Large intestine (tissue), 3 donors: Measurements from ENCODE around the gene XRCC1. TPM values are rescaled to one million over a fixed set of nuclear protein-coding genes. Genes with fewer than 3 reads are reported as not detected.
"Not testable (repeated sequence)": the region's sequence is repeated elsewhere in the genome, so short reads cannot be mapped to it uniquely, and the experiment has no call there.

ENCODE experiments used
- DNase-seq, 2 donors: peaks; one replicate each; pipeline versions ENCODE4 v3.0.0 to v3.0.0-alpha.2; 2013
- H3K27ac ChIP-seq: one replicate; pipeline ENCODE4 v1.5.1; 2013; ENCODE audit warnings: low read length
- H3K27me3 ChIP-seq: 2 replicates; pipeline ENCODE4 v1.6.1; 2013; ENCODE audit warnings: low read length; ENCODE audit not compliant: control insufficient read depth, insufficient read depth
- H3K36me3 ChIP-seq: 2 replicates; pipeline ENCODE4 v1.6.1; 2013; ENCODE audit warnings: low read length; ENCODE audit not compliant: control insufficient read depth, insufficient read depth
- H3K4me1 ChIP-seq: one replicate; pipeline ENCODE4 v1.6.1; 2013; ENCODE audit warnings: low read length; ENCODE audit not compliant: control insufficient read depth, insufficient read depth
- H3K4me3 ChIP-seq: one replicate; pipeline ENCODE4 v1.5.1; 2013; ENCODE audit warnings: low read length
- H3K9me3 ChIP-seq: one replicate; pipeline ENCODE4 v1.6.1; 2013; ENCODE audit warnings: mild to moderate bottlenecking, low read depth, low read length, moderate library complexity; ENCODE audit not compliant: control insufficient read depth
- WGBS: methylation state at CpG from one replicate; pipeline ENCODE4 v1.1.5; 2013; ENCODE audit warnings: low lambda C conversion rate; ENCODE audit not compliant: insufficient coverage; 5-methylcytosine and 5-hydroxymethylcytosine counted together
- polyA plus RNA-seq: library from polyadenylated mRNA; unstranded; fragments of 120-200 nt; gene quantifications from one replicate; pipeline ENCODE4 v1.2.1, GENCODE V29; 2013

XRCC1 gene
- polyA plus RNA-seq, 1 donor: 47.4 TPM

DNA sequence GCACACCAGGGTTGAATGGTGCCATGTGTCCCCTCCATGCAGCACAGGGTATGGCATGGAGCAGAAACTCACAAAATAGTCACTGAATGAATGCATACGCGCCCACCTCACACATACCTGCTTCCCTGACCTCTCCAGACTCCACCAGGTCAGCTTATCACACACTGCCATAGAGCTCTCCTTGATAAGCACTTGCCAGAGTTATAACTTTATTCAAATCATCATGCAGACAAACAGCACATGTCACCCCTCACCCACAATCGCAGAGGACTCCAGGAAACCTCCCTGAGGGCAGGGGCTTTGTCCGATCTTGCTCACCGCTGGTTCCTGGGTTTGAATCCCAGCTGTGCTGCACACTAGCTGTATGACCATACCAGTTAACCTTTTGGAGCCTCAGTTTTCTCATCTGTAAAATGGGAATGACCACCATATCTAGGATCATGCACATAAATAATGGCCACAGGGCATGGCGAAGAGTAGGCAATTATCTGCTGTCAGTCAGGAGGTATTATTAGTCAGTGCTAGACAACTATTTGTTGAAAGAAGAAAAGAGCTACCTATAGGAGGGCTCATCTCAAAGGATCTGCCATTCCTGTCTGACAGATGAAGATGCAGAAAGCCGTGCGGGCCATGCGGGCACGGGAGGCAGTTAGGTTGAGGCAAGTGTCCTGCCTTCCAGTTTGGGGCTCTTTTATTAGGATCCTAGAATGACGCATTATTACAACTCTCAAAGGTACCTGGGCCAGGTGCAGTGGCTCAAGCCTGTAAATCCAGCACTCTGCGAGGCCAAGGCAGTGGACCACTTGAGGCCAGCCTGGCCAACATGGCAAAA lies 14.0 kb downstream of the XRCC1 start:
- WGBS: no CpG with 5 or more reads among the region's 12 CpGs

DNA sequence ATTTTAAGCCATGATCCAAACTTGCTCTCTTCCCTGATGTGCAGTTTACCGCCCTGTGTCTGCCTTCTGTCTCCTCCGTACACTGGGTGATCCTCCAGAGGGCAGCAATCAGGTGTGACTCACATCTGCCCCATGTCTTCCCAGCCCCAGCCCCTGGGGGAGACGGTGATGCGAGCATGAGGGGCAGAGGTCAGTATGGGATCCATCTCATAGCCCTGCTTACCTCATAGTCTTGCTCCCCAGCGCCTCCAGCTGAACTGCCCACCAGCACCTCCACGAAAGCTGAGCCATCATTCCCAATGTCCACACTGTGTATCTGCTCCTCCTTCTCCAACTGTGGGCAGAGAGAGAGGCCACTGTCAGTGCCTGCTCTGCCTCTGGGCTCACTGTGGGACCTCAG lies 14.6 kb downstream of the XRCC1 start:
- H3K36me3 ChIP-seq: peaks cover 39% of the 10 kb centered on the region
- no CpG with 5 or more reads among the region's 6 CpGs for WGBS

More for the DNA sequence above, 14.0 kb downstream of the XRCC1 start:
- no peaks in the 10 kb centered on the region for H3K27me3 ChIP-seq
- no peak overlapping the region for H3K27ac ChIP-seq
- H3K4me3 ChIP-seq: no peak overlapping the region
- H3K9me3 ChIP-seq: no peaks in the 10 kb centered on the region
- no peak for DNase-seq
- H3K36me3 ChIP-seq: peaks cover 35% of the 10 kb centered on the region
- no peaks in the 10 kb centered on the region for H3K4me1 ChIP-seq

DNA sequence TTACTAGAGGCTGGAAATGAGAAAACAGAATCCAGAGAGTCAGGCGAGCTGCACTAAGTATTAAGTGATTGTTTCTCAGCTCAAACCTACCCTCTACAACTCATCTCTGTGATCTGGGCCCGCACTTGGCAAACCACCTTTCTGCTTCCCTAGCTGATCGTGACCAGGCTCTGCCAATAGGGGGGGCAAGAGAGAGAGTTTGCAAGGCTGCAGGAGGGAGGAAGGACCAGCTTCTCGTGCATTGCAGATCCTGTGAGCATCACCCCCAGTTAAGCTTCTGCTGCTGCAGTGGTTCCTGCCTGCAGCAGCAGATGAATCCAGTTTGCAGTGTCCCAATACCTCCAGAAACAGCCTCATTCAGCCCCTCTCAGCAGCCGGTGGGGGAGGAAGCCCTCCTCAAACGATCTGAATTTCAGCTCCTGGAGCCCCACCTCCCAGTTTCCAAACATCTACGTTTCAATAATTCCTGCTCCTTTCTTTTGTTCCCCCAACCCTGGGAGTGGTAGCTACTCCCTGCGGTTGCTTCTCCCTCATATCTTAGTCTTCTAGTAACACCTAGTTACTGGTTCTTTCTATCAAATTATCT lies 20.0 kb downstream of the XRCC1 start:
- H3K27me3 ChIP-seq: no peaks in the 10 kb centered on the region
- H3K9me3 ChIP-seq: no peaks in the 10 kb centered on the region
- H3K4me1 ChIP-seq: no peaks in the 10 kb centered on the region
- peak; percentile 45 to 55 for DNase-seq
- H3K4me3 ChIP-seq: no peak overlapping the region
- peaks cover 57% of the 10 kb centered on the region for H3K36me3 ChIP-seq
- 71% methylated on average over 2 of the region's 8 CpGs for WGBS
- no peak overlapping the region for H3K27ac ChIP-seq

More for the DNA sequence above, 14.6 kb downstream of the XRCC1 start:
- H3K27ac ChIP-seq: no peak overlapping the region
- H3K4me1 ChIP-seq: no peaks in the 10 kb centered on the region
- no peaks in the 10 kb centered on the region for H3K9me3 ChIP-seq
- DNase-seq: peak in 1 of 2 donors; percentile 12
- no peaks in the 10 kb centered on the region for H3K27me3 ChIP-seq
- H3K4me3 ChIP-seq: no peak overlapping the region

DNA sequence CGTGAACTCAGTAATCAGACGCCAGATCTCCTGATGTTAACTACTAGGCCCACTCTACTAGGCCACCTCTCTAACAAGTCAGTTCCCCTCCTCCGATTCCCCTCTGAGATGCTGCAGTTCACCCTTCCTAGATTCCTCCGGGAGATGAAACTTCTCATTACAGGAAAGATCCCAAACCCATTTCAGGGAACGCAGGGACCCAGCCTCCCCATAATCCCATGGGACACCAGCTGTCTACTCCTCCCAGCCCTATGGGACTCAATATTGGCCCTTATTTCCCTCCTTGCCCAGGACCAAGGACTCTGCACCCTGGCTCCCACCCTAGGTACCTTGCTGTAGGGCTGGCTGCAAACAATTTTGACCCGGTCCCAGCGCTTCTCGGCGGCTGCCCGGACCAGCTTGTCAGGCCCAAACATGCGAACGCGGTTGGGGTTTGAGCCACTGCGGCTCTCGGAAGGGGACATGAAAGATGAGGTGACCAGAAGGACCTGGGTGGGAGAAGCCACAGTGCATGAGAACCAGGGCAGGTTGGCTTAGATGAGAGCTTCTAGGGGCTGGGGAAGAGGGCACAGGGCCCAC lies 20.9 kb downstream of the XRCC1 start:
- H3K36me3 ChIP-seq: peaks cover 62% of the 10 kb centered on the region
- no peaks in the 10 kb centered on the region for H3K27me3 ChIP-seq
- no peak overlapping the region for H3K27ac ChIP-seq
- no peaks in the 10 kb centered on the region for H3K4me1 ChIP-seq
- no peaks in the 10 kb centered on the region for H3K9me3 ChIP-seq
- WGBS: no CpG with 5 or more reads among the region's 15 CpGs
- no peak for DNase-seq
- H3K4me3 ChIP-seq: no peak overlapping the region

DNA sequence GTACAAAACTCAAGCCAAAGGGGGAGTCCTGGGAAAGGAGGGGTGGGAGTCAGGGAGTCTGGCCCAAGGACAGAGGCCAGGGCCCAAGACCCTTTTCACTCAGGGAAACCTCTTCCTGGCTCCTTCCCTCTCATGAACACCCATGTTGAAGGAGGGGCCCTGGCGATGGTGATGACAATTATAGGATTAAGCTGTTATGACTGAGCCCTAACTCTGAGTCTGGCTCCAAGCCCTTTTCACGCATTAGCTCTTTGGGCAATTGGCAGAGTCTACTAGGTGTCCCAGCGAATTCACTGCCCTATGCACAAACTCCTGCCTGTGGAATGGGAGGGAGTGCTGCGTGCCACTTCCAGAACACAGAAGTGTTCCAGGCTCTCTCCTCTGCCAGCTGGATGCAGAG lies 21.7 kb downstream of the XRCC1 start:
- no peaks in the 10 kb centered on the region for H3K4me1 ChIP-seq
- peaks cover 62% of the 10 kb centered on the region for H3K36me3 ChIP-seq
- no peaks in the 10 kb centered on the region for H3K27me3 ChIP-seq
- no CpG with 5 or more reads among the region's 4 CpGs for WGBS
- H3K27ac ChIP-seq: no peak overlapping the region
- no peak for DNase-seq
- no peaks in the 10 kb centered on the region for H3K9me3 ChIP-seq
- no peak overlapping the region for H3K4me3 ChIP-seq

DNA sequence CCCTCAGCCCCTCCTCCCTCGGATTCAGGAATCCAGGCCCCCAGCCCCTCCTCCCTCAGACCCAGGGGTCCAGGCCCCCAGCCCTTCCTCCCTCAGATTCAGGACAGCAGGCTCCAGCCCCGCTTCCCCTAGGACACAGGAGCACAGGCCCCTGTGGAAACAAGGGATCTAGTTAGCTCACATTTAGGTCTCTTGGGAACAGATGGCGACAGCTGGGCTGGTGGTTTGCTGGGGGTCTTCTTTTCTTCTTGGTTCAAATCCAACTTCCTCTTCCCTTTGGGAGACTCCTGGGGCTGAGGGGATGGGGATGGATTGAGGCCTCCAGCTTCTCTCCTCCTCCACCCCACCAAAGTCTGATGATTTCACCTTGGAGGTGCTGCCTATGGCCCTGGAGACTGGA lies 22.7 kb downstream of the XRCC1 start:
- DNase-seq: no peak
- no CpG with 5 or more reads among the region's 3 CpGs for WGBS
- H3K36me3 ChIP-seq: peaks cover 57% of the 10 kb centered on the region
- H3K27ac ChIP-seq: no peak overlapping the region
- no peak overlapping the region for H3K4me3 ChIP-seq
- H3K27me3 ChIP-seq: no peaks in the 10 kb centered on the region
- H3K4me1 ChIP-seq: no peaks in the 10 kb centered on the region
- H3K9me3 ChIP-seq: no peaks in the 10 kb centered on the region

DNA sequence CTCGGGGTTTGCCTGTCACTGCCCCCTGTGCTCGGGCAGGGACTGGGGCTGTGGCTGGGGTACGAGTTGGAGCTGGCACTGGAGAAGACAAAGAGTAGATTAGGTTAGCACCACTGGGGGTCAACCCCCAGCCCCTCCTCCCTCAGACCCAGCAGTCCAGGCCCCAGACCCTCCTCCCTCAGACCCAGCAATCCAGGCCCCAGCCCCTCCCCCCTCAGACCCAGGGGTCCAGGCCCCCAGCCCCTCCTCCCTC lies 23.2 kb downstream of the XRCC1 start:
- H3K36me3 ChIP-seq: peaks cover 53% of the 10 kb centered on the region
- DNase-seq: no peak
- no peak overlapping the region for H3K27ac ChIP-seq
- no peaks in the 10 kb centered on the region for H3K9me3 ChIP-seq
- H3K4me1 ChIP-seq: no peaks in the 10 kb centered on the region
- WGBS: no CpG with 5 or more reads among the region's 3 CpGs
- no peaks in the 10 kb centered on the region for H3K27me3 ChIP-seq
- no peak overlapping the region for H3K4me3 ChIP-seq

DNA sequence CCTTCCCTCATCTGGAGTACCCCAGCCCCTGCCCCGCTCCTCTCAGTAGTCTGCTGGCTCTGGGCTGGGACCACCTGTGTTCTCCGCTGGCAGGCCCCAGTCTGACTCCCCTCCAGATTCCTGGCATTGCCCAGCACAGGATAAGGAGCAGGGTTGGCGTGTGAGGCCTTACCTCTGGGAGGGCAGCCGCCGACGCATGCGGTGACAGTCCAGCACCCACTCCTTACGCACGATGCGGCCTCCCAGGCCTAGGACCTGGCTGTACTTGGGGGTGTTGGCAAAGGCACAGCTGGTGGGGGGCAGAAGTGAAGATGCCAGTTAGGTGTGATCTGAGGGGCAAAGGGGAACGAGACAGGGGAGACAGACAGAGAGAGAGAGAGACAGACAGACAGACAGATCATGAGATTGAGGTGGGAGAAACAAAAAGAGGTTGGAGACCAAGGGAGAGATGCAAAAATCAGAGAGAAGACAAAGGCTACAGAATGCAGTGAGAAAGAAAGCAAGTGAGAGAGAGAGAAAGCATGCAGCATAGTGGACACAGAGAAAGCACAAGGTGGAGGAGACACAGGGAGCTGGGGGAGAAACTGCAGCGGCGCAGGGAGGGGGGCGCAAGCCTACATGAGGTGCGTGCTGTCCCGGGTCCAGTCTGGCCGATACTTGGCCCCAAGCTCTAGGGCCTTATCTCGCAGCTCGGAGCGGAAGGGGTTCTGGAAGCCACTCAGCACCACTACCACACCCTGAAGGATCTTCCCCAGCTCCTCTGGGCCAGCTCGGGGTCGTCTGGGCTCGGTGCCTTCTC lies 23.7 kb downstream of the XRCC1 start:
- H3K27me3 ChIP-seq: no peaks in the 10 kb centered on the region
- no peak overlapping the region for H3K27ac ChIP-seq
- no peak for DNase-seq
- H3K36me3 ChIP-seq: peaks cover 55% of the 10 kb centered on the region
- 0% methylated on average over 1 of the region's 23 CpGs for WGBS
- H3K4me3 ChIP-seq: no peak overlapping the region
- H3K4me1 ChIP-seq: no peaks in the 10 kb centered on the region
- H3K9me3 ChIP-seq: no peaks in the 10 kb centered on the region

DNA sequence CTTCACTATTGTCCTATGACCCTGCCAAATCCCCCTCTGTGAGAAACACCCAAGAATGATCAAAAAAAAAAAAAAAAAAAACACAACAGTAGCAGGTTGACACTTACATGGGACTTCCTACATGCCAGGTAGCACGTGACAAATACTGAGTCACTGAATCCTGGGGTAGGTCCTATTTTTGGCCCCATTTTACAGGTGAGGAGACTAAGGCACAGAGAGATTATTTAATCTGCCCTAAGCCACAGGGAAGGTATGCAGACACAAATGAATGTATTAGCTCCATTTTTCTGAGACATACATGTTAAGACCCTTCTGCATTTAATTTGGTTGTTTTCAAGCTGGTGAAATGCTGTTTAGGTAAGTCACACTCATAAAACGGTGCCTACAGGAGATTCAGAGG lies 26.6 kb downstream of the XRCC1 start:
- Histone ChIP-seq H3K4me1 (no peaks in the 10 kb centered on the region), H3K4me3 (no peak overlapping the region), H3K9me3 (no peaks in the 10 kb centered on the region), H3K27me3 (no peaks in the 10 kb centered on the region), H3K36me3 (peaks cover 58% of the 10 kb centered on the region), H3K27ac (no peak overlapping the region)
- WGBS: 100% methylated on average over 1 of the region's 2 CpGs
- DNase-seq: no peak

DNA sequence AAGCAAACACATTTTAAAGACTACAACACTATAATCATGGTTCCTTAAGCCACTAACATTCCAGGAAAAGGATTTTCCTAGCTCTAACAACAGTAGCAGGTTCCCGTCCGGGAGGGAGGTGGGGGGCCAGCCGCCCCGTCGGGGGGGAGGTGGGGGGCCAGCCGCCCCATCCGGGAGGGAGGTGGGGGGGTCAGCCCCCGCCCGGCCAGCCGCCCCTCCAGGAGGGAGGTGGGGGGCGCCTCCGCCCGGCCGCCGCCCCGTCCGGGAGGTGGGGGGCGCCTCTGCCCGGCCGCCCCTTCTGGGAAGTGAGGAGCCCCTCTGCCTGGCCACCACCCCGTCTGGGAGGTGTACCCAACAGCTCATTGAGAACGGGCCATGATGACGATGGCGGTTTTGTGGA lies 27.4 kb downstream of the XRCC1 start:
- DNase-seq, H3K27me3 ChIP-seq, H3K27ac ChIP-seq, H3K4me1 ChIP-seq, H3K4me3 ChIP-seq, H3K9me3 ChIP-seq: not testable (repeated sequence)
- WGBS: no CpG with 5 or more reads among the region's 24 CpGs
- peaks cover 56% of the 10 kb centered on the region for H3K36me3 ChIP-seq
